Body of pancreas (tissue), 4 donors: ENCODE measurements around the gene E2F1. TPM values are rescaled to one million over a fixed set of nuclear protein-coding genes. Genes with fewer than 3 reads are reported as not detected.
A peak's percentile ranks its signal among the peaks of the same experiment; 100 is the strongest.

ENCODE experiments used
- ATAC-seq: fragments of 150-250 bp; one replicate; pipeline ENCODE4 v1.9.1; 2016
- DNase-seq, 4 donors: peaks; one replicate each; pipeline ENCODE4 v3.0.0-alpha.2; 2019
- H3K27ac ChIP-seq, 4 donors: fragments of 200-600 bp; sonication (generic); 1 replicate in 3 of 4; 2 replicates in 1 of 4; pipeline versions ENCODE4 v1.5.1 to v1.6.1; 2016 to 2019; ENCODE audit warnings: mild to moderate bottlenecking in 1 of 4, mixed read lengths in 1 of 4, moderate library complexity in 1 of 4
- H3K27me3 ChIP-seq, 2 donors: fragments of 200-600 bp; sonication (generic); one replicate each; pipeline ENCODE4 v1.6.0; 2016; ENCODE audit warnings: mild to moderate bottlenecking in 1 of 2
- H3K36me3 ChIP-seq, 2 donors: fragments of 200-600 bp; sonication (generic); replicated peaks in 1 of 2; 2 replicates each; pipeline ENCODE4 v1.5.1; 2016; ENCODE audit warnings: low read depth in 2 of 2; ENCODE audit not compliant: insufficient read depth in 1 of 2
- H3K4me1 ChIP-seq: fragments of 200-600 bp; sonication (generic); one replicate; pipeline ENCODE4 v1.6.0; 2016
- H3K4me3 ChIP-seq, 2 donors: fragments of 200-600 bp; sonication (generic); 1 replicate in 1 of 2; 2 replicates in 1 of 2; pipeline ENCODE4 v1.5.1; 2016 to 2019
- H3K9me3 ChIP-seq, 3 donors: fragments of 200-600 bp; sonication (generic); 1 replicate in 2 of 3; 2 replicates in 1 of 3; pipeline ENCODE4 v1.5.1; 2016
- CTCF ChIP-seq, 7 experiments: fragments of 450-650 bp in 4 of 7; fragments of 200-600 bp in 3 of 7; sonication (generic) in 3 of 7; IDR thresholded peaks; one replicate each; pipeline ENCODE4 v1.5.1; 2016 to 2019; ENCODE audit warnings: antibody characterized with exemption in 7 of 7
- POLR2A ChIP-seq, 3 donors: fragments of 450-650 bp; IDR thresholded peaks; one replicate each; pipeline ENCODE4 v1.6.1; 2016; ENCODE audit warnings: antibody characterized with exemption in 3 of 3, mild to moderate bottlenecking in 2 of 3
- WGBS, 2 donors: methylation state at CpG; one replicate each; pipeline ENCODE4 v1.1.5; 2017; 5-methylcytosine and 5-hydroxymethylcytosine counted together
- intact Hi-C: fragments of 100-400 bp; cut with DNase I; formaldehyde crosslinking; loops from one replicate; pipeline ENCODE4 v1.15.1; 2023
- total RNA-seq, 2 donors: library from RNA; depleted of rRNA; stranded (reverse); fragments of >200 nt; gene quantifications; one replicate each; pipeline ENCODE4 v1.1.0, GENCODE V29; 2016

Gene E2F1
- total RNA-seq: under 1 TPM in 1 of 2 donors, not detected in 1; 0.66 TPM

- Histone ChIP-seq H3K4me1 (peaks cover 27% of the 10 kb centered on the region), H3K9me3 (no peaks in the 10 kb centered on the region), H3K27ac (peak within 1 kb of the TSS in 3 of 4 donors; percentile 6 to 22 (median 10)), H3K4me3 (no peak within 1 kb of the TSS), H3K27me3 (no peaks in the 10 kb centered on the region), H3K36me3 (no peaks in the 10 kb centered on the region)
- WGBS, 2 donors: 3 to 26% methylated on average over 6 to 71 of the region's 101 CpGs
- ATAC-seq (peak; percentile 100), DNase-seq (peak; percentile 95 to 97 (median 96))
- TF ChIP-seq POLR2A (IDR thresholded peaks at IDR 0.05) (no peak), CTCF (IDR thresholded peaks at IDR 0.05) (peak; percentile 31 to 63 (median 46))
- intact Hi-C loops: no loop called here
These were observed at the start of gene E2F1 for GRCh38 chr20:33686100-33686983. Gene E2F1 (minus strand): TSS chr20:33686385. CDS start chr20:33686264, 121 bp downstream.

GRCh38 chr20:33733654-33734576, 47.7 kb upstream of the E2F1 start:
- H3K4me3 ChIP-seq: no peak overlapping the region
- H3K9me3 ChIP-seq: peaks cover 0 to 16% (median 0%) of the 10 kb centered on the region in 3 donors
- no peak for ATAC-seq
- H3K27ac ChIP-seq: peak overlapping the region; percentile 52 to 99 (median 92)
- TF ChIP-seq CTCF (IDR thresholded peaks at IDR 0.05) (no peak), POLR2A (IDR thresholded peaks at IDR 0.05) (peak in 1 of 3 donors; percentile 28)
- no peaks in the 10 kb centered on the region for H3K27me3 ChIP-seq
- peak; percentile 33 to 63 (median 46) for DNase-seq
- intact Hi-C loops: no loop called here
- H3K36me3 ChIP-seq: no peaks in the 10 kb centered on the region
- 49 to 60% methylated on average over 2 to 6 of the region's 6 CpGs for WGBS, 2 donors
- H3K4me1 ChIP-seq: peaks cover 32% of the 10 kb centered on the region

- ATAC-seq (peak; percentile 87), DNase-seq (peak; percentile 92 to 94 (median 92))
- Histone ChIP-seq H3K4me3 (peak overlapping the region; percentile 1 to 21), H3K4me1 (peaks cover 32% of the 10 kb centered on the region), H3K36me3 (no peaks in the 10 kb centered on the region), H3K9me3 (peaks cover 0 to 13% (median 0%) of the 10 kb centered on the region in 3 donors), H3K27me3 (no peaks in the 10 kb centered on the region), H3K27ac (peak overlapping the region; percentile 87 to 99 (median 98))
- peak in 4 of 7 experiments; percentile 36 to 48 (median 42) for TF ChIP-seq CTCF (IDR thresholded peaks at IDR 0.05)
- peak; percentile 69 to 78 (median 69) for TF ChIP-seq POLR2A (IDR thresholded peaks at IDR 0.05)
- WGBS, 2 donors: 1% methylated on average over 19 to 44 of the region's 68 CpGs
- intact Hi-C loops: no loop called here
These were observed 46.2 kb upstream of the E2F1 start for GRCh38 chr20:33732166-33732970.

- DNase-seq: peak; percentile 91 to 92 (median 92)
- no peak for ATAC-seq
These were observed 45.5 kb upstream of the E2F1 start, which contains the start of gene ZNF341 for GRCh38 chr20:33731693-33732165. Gene ZNF341 (plus strand): TSS chr20:33731996. CDS start chr20:33732022, 26 bp downstream.

More at GRCh38 chr20:33731693-33732165, 45.5 kb upstream of the E2F1 start, which contains the start of gene ZNF341:
- Histone ChIP-seq H3K4me3 (peak within 1 kb of the TSS; percentile 1 to 21), H3K27me3 (no peaks in the 10 kb centered on the region), H3K27ac (peak within 1 kb of the TSS; percentile 87 to 99 (median 98)), H3K4me1 (peaks cover 32% of the 10 kb centered on the region), H3K9me3 (peaks cover 0 to 10% (median 0%) of the 10 kb centered on the region in 3 donors), H3K36me3 (no peaks in the 10 kb centered on the region)
- WGBS, 2 donors: 2 to 20% methylated on average over 13 to 44 of the region's 57 CpGs
- no peak for TF ChIP-seq POLR2A (IDR thresholded peaks at IDR 0.05)
- peak; percentile 80 to 94 (median 90) for TF ChIP-seq CTCF (IDR thresholded peaks at IDR 0.05)
- intact Hi-C loops: no loop called here
